ENCODE measurements around the gene HEYL.

DNA sequence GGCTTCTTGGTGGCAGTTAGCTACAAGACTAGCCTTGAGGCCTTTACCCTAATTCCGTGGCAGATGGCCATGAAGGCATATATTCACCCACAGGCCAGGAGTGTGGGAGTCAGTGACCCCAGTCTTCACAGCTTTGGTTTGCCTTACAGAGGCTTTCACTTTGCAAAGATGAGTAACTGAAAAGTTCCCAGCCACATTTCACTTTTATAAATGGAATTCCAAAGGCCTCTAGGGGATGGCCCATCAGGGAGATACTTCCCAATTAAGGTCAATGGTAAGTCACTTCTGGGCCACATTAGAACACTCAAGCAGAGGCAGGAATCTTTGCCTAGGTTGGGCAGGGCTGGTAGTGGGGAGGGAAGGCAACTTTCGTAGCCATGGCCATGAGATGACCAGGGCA is 13.1 kb upstream of the HEYL start:
- TF ChIP-seq, protein P1, sequence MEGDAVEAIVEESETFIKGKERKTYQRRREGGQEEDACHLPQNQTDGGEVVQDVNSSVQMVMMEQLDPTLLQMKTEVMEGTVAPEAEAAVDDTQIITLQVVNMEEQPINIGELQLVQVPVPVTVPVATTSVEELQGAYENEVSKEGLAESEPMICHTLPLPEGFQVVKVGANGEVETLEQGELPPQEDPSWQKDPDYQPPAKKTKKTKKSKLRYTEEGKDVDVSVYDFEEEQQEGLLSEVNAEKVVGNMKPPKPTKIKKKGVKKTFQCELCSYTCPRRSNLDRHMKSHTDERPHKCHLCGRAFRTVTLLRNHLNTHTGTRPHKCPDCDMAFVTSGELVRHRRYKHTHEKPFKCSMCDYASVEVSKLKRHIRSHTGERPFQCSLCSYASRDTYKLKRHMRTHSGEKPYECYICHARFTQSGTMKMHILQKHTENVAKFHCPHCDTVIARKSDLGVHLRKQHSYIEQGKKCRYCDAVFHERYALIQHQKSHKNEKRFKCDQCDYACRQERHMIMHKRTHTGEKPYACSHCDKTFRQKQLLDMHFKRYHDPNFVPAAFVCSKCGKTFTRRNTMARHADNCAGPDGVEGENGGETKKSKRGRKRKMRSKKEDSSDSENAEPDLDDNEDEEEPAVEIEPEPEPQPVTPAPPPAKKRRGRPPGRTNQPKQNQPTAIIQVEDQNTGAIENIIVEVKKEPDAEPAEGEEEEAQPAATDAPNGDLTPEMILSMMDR (IDR thresholded peaks at IDR 0.05; ENCODE audit: low read length) = no peak
- no peak for TF ChIP-seq EZH2 (optimal IDR thresholded peaks at IDR 0.05; ENCODE audit: low read depth, low read length)

Measured in MM.1S (cell line).